DND-41 (cell line): ENCODE results near the gene BCAS3.

ENCODE experiments used
- EZH2 ChIP-seq: IDR thresholded peaks from 3 replicates; pipeline ENCODE4 v1.6.1; 2012; ENCODE audit warnings: borderline replicate concordance, low read depth, mild to moderate bottlenecking, moderate library complexity, low read length, inconsistent platforms; ENCODE audit not compliant: severe bottlenecking
- TF ChIP-seq, protein P1 (sequence below): IDR thresholded peaks from 2 replicates; pipeline ENCODE4 v1.5.1; 2012; ENCODE audit warnings: borderline replicate concordance, low read length, moderate library complexity, mild to moderate bottlenecking; ENCODE audit not compliant: poor library complexity, severe bottlenecking; ENCODE audit errors: extremely low read depth

DNA sequence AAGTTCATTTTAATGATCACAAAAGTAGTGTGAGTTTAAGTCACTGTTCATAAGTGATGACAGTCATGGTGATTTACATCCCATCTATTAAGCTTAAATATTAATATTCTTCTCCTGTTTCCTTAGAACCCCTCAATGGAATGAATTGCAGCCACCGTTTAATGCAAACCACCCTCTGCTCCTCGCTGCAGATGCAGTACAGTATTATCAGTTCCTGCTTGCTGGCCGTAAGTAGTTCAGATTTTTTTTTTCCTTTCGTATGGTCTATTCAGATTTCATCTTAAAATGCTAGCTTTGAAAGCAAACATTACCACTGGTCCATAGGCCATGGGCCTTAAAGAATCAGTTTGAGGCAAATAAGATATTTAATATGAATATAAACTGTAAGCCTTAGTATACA lies 363.0 kb downstream of the BCAS3 start:
- TF ChIP-seq, protein P1, sequence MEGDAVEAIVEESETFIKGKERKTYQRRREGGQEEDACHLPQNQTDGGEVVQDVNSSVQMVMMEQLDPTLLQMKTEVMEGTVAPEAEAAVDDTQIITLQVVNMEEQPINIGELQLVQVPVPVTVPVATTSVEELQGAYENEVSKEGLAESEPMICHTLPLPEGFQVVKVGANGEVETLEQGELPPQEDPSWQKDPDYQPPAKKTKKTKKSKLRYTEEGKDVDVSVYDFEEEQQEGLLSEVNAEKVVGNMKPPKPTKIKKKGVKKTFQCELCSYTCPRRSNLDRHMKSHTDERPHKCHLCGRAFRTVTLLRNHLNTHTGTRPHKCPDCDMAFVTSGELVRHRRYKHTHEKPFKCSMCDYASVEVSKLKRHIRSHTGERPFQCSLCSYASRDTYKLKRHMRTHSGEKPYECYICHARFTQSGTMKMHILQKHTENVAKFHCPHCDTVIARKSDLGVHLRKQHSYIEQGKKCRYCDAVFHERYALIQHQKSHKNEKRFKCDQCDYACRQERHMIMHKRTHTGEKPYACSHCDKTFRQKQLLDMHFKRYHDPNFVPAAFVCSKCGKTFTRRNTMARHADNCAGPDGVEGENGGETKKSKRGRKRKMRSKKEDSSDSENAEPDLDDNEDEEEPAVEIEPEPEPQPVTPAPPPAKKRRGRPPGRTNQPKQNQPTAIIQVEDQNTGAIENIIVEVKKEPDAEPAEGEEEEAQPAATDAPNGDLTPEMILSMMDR, result no peak
- TF ChIP-seq EZH2, result no peak
